IPS-NIHi7 (cell line): Measurements from ENCODE around the gene PIH1D1.

ENCODE experiments used
- DNase-seq: peaks from one replicate; pipeline ENCODE4 v3.0.0; 2012; ENCODE audit warnings: mixed read lengths; ENCODE audit errors: extremely low spot score

Gene PIH1D1

DNA sequence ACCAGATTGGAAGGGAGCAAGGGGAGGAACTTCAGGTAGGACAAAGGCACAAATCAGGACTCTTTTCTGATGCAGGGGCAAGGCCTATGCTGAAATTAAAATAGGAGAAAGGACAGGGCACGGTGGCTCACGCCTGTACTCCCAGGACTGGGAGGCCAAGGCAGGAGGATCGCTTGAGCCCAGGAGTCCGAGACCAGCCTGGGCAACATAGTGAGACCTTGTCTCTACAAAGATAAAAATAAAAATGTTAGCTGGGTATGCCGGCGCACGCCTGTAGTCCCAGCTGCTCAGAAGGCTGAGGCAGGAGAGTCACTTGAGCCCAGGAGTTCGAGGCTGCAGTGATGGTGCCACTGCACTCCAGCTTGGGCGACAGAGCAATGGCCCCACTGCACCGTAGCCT, 15.9 kb downstream of the PIH1D1 start:
- no peak for DNase-seq

DNA sequence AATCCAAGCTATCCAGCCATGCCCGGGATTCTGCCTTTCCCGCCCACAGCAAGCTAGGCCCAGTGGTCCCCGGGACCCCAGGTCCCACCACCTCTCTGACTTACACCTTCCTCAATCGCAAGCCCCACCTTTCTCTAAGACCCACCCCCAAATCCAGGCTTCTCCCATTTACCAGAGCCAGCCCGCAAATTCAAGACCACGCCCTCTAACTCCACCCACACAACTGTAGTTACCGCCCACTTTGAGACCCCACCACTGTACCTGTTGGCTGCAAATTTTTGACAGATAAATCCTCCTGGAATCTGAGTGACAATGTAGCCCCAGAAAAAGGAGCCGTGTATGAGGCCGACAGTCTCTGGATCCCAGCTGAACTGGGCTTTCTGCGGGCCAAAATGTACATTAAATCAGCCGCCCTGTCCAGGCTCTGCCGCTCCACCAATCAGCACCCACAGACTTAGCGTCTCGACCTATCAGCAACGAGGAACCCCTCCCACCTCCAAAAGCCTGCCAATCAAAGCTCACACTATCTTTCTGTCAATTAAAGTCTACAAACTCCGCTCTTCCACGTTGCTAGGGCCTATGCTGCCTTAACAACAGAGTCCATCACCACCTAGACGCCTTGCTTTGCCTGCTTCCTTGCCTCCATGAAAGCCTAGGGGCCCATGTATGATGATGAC, 16.6 kb downstream of the PIH1D1 start:
- DNase-seq = no peak

DNA sequence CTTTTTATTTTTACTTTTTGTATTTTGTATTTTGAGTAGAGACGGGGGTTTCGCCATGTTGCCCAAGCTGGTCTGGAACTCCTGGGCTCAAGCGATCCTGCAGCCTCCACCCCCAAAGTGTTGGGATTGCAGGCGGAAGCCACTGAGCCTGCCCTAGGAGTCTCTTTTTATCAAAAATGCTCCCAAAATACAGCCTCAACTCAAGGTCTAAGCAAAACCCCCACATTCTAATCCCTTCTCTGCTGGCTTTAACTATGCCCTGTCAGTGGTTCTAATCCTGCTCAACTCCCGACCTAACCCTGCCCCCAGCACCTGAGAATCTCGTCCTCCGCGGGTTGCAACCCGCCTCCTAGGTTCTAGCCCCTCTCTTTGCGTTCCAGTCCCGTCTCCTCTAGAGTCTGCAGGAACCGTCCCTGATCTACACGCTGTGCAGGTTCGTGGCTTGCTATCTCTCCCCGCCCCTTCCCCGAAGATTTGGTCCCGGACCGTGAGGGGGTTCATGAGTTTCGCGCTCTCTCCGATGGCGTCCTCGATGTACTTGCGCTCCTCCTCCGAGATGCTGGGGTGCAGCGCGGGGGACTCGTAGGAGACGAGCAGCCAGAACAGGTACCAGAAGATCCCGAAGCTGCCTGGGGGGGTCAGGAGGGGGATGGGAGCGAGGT, 18.2 kb downstream of the PIH1D1 start:
- no peak for DNase-seq

DNA sequence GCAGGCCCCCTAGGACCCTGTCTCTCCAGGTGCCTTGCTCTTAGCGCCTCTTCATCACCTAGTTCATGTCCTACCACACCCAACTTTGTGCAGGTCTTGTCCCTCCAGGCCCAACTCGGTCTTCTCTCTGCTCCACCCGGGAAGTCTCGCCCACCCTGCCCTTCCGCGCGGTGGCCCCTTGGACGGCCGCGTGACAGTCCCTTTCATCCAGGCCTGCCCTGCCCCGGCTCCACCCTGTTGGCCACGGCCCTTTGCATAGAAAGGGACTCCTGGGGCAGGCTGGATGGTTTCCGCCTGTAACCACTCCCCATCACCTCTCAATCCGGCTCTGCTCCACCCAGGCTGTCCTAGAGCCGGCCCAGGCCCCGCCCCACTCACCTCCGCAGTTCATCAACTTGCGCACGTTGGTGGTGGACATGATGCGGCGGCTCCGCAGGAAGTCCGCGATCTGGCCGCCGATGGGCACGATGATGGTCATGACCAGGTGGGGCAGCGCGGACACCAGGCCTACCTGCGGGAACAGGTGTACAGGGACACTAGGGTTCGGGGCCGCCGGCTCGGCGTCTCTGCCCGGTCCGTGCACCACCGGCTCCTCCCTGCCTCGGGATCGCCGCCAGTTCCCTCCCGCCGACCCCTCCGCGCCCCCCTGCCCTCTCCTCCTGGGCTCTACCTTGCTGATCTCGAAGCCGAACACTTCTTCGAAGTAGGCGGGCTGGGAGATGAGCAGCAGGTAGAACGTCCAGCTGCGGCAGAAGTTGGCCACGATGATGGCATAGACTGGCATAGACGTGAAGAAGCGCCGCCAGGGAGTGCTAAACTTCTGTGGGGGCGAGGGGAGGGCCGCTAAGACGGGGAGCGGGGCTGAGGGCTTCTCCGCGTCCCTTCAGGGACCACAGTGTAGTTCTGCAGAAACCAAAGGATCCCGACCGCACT, 19.2 kb downstream of the PIH1D1 start:
- peak; percentile 75 for DNase-seq

DNA sequence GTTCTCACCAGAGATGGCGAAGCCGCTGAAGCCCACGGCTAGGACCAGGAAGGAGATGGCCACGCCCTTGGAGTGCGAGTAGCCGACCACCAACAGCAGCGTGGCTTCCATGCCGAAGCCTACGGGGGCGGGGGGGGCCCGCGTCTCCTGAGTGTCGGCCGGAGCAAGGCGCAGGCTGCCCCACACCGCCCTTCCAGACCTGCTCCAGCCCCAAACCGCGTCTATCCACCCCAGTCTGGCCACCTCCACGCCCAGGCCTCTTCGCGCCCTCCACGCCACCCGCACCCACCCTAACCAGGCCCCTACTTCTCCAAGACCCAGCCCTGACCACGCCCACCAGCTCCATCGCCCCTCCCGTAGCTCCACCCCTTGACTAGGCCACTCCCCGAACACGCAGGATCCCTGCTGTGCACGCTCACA, 20.3 kb downstream of the PIH1D1 start:
- DNase-seq = no peak

DNA sequence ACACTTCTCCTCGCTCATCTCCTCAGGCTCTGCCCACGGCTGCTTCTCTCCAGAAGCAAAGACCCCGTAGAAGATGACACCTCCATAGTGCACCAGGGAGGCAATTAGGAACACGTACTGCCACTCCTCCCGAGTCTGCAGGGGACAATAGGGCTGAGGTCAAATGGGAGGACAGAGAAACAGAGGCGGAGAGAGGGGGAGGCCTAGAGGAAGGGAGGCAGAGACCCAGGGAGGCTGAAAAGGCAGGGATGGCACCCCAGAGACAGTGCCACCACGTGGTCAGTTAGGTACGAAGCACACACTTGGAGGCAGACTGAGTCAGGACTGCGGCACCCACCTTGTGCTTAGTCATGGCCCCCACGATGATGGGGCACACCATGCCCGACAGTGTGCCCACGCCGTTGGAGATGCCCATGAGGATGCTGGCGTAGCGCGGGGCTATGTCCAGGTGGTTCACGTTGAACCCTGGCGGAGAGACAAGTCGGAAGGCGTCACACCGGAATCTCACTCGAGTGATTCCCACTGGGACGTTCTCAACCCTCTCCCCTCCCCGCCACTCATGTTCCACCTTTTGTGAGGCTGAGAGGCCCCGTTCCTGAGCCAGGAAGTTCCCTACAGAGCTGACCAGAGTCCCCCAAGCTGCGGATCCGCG, 20.8 kb downstream of the PIH1D1 start:
- no peak for DNase-seq

DNA sequence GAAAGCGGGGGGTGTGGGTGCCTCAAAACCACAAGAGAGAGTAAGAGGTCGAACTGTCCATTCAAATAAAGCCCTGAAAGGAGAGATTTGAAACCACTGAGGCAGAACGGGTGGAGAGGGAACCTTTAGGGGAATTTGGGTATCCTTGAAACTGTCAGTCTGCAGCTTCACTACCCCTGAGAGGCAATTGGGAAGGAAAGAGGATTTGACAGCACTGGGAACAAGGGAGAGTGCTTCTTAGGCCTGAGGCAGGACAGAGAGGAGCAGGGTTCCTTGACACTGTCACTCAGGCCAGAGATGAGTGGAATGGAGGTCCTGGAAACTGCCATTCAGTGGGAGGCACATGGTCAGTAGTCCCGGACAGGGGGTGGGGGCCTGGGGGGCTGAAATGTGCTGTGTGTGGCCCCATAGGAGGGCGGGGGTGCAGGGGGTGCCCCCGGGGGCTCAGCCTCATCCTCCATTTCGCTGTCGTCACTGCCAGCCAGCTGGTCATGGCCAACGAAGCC, 21.4 kb downstream of the PIH1D1 start:
- no peak for DNase-seq

DNA sequence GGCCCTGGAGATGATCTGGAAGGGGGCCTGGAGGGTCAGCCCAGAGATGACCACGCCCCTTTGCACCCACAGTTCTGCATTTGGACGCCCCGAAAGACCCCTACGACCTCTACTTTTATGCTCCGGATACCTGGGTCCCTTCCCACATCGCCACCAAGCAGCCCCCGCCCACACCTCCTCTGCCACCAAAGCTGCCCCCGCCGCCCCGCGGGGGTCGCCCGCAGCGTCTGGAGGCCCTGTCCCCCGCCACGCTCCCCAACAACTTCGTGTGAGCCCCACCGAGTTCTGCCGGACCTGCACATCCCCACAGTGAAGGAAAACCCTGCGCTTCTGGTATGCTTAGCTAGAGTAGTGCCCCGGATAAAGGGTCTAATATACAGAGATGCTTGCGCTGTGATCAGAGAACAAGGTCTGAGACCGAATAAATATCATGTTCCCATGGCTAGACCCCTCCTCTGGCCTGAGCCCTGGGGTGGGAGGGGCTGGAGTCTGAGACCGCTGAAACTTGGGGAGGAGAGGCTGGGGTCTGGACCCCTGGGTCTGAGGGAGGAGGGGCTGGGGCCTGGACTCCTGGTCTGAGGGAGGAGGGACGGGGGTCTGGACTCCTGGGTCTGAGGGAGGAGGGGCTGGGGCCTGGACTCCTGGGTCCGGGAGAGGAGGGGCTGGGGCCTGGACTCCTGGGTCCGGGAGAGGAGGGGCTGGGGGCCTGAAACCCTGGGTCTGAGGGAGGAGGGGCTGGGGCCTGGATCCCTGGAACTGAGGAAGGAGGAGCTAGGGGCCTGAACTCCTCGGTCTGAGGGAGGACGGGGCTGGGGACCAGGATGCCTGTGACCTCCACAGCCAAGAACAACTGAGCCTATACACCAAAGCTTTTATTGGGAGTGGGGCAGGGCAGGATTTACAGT, 22.8 kb downstream of the PIH1D1 start:
- no peak for DNase-seq

DNA sequence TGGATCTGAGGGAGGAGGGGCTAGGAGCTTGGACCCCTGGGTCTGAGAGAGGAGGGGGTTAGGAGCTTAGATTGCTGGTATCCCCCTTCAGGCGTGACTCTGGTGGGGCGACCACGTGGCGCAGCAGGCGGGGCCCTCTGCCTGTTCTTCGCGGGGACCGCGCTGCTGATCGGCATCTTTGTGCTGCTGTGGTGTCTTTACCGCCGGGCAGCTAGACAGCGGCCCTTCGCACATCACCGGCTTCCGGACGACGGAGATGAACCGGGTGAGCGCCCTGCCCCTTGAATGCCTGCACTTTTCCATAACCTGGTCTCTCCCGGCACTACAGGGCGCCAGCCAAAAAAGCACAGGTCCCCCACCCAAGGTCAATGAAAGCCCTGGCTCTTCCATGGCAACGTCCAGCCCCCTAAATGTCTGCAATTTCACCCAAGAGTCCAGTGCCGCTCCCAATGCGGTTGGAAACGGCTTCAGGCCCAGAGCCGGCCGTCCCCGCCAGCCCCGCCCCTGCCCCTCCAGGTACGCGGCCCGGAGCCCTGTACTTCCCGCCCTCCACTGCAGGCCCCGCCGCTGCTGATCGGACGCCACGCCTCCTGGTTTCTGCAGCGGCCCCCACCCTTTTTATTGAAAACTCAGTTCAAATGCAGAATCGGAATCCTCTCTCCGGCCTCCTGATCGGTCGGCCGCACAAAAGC, 23.6 kb downstream of the PIH1D1 start:
- peak; percentile 67 for DNase-seq

DNA sequence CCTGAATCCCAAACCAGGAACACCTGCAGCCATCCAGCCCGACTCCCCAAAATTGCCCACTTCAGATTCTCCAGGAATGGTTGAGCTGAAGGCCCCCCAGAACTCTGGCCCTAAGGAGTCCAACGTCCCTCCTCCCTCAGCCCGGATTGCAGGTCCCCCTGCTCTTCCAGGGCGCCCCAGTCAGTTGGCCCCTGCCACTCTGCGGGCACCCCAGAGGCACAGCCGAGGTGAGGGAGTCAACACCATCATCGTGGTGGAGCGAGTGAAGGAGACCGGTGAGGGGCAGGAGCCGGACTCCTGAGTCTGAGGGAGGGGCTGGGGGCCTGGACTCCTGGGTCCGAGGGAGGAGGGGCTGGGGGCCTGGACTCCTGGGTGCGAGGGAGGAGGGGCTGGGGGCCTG, 24.3 kb downstream of the PIH1D1 start:
- DNase-seq = no peak

DNA sequence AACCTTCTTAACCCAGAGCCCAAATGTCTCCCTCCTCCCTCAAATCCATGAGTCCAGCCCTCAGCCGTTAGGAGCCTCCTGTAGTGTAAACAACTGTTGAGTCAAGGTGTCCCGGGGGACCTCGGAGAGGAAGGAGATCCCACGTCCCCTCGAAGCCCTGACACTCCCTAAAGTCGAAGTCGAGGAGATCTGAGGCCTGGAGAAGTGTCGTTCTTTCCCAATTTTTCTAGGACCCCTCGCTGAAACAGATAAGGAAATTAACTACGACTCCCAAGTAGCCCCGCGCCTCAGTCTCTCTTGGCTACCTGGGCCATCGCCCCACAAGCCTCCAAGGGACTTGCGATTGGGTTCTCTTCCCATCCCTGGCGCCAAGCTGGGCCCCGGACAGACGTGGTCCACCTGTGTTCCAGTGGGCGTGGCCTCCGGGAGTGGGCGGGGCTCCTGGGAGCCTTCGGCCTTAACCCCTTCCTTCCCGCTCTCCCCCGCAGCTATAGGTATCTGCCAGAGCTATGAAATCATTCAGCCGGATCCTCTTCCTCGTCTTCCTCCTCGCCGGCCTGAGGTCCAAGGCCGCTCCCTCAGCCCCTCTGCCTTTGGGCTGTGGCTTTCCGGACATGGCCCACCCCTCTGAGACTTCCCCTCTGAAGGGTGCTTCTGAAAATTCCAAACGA, 25.6 kb downstream of the PIH1D1 start:
- peak; percentile 78 for DNase-seq

DNA sequence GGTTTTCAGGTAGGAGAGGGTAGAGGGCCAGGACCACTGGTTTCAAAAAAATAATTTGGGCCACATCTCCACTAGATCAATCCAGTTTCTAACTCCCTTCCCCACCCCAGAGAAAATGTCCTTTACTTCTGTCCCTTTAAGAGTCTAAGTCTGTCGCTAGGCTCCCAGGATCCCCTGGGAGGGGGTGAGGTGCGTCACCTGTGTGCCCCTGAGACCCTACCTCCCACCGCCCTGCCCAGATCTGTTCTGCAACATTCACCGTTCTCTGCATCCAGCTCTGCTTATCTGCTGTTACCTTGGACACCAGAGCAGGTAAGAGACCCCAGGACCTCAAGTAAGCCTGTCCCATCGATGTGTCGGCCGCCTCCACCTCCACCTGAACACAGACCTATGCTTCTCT, 26.4 kb downstream of the PIH1D1 start, which contains the start of gene GFY:
GFY (plus strand) TSS at position 211 of the 400 bp plus-strand sequence. CDS start 1,043 bp downstream, outside the sequence.
- DNase-seq = no peak

DNA sequence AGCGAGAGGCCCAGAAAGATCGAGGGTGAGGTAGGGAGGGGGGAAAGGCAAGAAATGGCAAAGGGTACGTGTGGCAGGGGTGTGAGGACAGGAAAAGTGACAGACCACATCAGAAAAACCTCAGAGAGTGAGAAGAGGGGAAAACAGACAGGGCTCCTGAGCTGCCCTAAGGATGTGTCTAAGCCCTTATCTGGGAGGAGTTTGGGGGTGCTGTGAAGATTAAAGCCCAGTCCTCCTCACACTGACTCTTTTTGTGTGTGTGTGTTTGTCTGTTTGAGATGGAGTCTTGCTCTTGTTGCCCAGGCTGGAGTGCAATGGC, 27.7 kb downstream of the PIH1D1 start:
- no peak for DNase-seq

DNA sequence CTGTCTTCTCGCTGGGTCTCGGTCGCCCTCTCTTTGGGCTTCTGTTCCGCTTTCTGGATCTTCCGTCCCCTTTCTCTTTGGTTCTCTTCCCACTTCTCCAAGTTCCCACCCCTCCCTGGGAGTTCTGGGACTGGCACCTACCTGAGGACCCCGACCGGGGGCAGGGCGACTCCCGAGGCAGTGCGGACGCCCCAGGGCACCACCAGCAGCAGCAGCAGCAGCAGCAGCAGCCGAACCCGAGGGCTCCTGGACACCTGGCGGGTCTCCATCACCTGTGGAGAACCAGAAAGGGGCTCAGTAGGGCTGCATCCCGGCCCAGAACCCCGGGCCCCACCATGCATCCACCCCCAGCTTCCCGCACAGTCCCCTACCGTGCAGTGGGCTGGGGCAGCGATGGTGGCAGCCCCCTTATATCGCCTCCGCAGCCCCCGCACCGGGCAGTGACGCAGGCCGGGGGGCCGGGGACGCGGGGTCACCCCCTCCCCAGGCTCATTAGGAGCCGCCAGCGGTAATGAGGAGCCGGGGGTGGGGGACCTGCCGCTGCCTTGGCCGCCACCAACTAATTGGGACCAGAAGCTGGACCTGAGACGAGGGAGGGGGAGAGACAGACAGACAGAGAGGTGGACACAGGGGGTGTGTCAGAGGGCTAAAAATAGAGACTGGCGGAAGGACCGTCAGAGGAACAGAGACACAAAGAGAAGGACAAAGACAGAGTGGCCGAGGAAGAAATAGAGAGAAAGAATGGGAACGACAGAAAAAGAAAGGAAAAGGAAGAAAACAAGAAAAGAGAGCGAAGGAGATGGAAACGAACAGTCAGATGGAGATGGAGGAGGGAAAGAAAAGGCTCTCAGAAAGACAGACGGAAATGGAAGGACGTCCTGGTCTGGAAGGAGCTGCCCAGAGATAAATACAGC, 28.3 kb downstream of the PIH1D1 start, which contains the start of gene PTH2:
PTH2 (minus strand) TSS at position 371 of the 914 bp plus-strand sequence; CDS start at position 269, 102 bp downstream.
- no peak for DNase-seq

DNA sequence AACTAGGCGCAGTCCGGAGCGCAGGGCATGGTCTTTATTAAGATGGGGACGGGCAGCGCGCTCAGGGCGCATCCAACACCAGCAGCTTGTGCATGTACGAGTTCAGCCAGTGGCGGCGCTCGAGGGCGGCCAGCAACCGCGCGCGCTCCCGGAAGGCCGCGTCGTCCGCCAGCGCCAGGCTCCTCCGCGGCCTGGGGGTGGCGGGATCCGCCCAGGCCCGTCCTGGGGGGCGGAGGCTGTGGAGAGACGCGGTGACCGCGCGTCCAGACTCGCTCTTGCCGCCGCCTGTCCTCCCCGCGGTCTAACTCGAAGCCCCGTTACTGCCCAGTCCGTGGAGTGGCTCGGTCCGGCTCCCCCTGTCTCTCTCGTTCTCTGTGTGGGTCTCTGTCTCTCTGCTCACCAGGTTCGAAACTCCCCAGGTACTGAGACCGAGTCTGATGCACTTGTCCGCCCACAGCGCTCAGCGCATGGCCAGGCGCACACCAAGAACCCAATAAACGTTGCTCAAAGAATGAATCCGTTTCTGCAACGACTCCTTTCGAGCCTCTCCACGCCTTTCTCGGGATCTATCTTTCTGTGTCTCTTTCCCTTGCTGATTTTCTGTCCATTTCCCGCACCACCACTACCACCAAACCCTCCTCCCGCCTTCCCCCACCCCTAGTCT, 29.1 kb downstream of the PIH1D1 start:
- DNase-seq = no peak

DNA sequence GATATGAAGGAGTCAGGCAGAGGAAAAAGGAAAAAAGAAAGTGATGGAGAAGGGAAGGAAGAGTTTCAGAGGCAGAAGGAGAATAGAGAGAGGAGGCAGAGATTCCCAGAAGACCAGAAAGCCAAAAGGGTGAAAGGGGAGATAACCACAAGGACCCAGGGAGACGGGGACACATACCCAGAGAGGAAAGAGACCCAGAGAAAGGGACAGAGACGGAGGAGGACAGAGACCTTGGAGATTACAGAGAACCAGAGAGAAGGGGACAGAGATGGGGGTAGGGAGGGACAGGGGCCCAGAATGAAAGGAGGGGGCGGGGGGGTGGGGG, 29.8 kb downstream of the PIH1D1 start:
- no peak for DNase-seq

DNA sequence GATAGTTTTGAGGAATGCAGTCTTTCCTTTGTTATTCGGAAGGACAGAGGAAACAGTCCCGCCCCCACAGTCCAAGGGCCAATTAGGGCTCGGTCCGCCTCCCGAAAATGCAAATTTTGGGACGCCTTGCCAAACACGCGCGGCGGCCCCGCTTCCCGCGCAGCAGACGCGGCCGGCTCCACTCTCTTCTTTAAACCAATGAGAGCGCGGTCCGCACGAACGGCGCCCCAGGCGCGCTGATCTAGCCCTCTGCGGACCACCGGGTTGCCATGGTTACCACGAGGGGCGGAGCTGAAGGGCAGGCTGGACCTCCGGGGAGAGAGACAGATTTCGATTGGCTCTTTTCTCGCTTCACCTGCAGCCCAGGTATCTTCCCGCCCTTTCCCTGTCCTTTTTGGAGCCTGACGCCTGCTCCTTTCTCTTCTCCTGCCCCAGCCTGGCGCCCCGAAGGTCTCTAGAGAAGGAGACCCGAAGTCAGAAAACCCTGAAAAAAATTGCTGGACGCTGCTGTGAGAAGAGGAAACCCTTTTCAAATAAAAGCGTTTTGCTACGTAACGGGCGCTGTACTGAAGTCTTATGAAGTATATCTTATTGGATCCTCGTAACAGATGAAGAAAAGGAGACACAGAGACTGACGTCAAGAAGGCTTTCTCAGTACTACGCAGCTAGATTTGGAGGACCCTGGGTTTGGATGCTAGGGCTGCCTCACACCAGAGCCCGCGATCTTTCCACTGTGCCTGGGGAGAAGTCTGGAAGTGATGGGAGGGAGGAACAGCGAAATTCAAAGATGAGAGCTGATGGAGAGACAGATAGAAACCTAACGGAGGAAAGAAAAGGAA, 30.4 kb downstream of the PIH1D1 start:
- DNase-seq = peak; percentile 95
